ENCODE measurements around the gene WDR76. TPM values are rescaled to one million over a fixed set of nuclear protein-coding genes. Genes with fewer than 3 reads are reported as not detected.

WDR76 gene
- total and polyA plus RNA-seq, 4 donors = 2.4 to 6.2 (median 4.1) TPM

GRCh38 chr15:43871835-43872234, 45.0 kb downstream of the WDR76 start:
- Histone ChIP-seq H3K27me3 (ENCODE audit: control insufficient read depth in 3 of 3, insufficient read depth in 3 of 3, low read length in 2 of 3) (no peaks in the 10 kb centered on the region), H3K4me1 (ENCODE audit: control insufficient read depth in 5 of 5, insufficient read depth in 5 of 5, low read length in 5 of 5) (no peaks in the 10 kb centered on the region)
- 97 to 98% methylated on average over 2 of the region's 2 CpGs for WGBS, 2 donors

GRCh38 chr15:43872416-43873020, 45.7 kb downstream of the WDR76 start:
- WGBS, 2 donors = 75 to 76% methylated on average over 6 of the region's 6 CpGs
- no peaks in the 10 kb centered on the region for H3K9me3 ChIP-seq (ENCODE audit: control insufficient read depth in 4 of 4, insufficient read depth in 3 of 4, low read length in 3 of 4)
- H3K4me1 ChIP-seq (ENCODE audit: control insufficient read depth in 5 of 5, insufficient read depth in 5 of 5, low read length in 5 of 5) = no peaks in the 10 kb centered on the region
- no peaks in the 10 kb centered on the region for H3K27me3 ChIP-seq (ENCODE audit: control insufficient read depth in 3 of 3, insufficient read depth in 3 of 3, low read length in 2 of 3)
- H3K4me3 ChIP-seq = no peak overlapping the region
- ATAC-seq (ENCODE audit: insufficient read depth, low FRiP score) = no peak
- H3K36me3 ChIP-seq (ENCODE audit: control insufficient read depth in 4 of 4, insufficient read depth in 4 of 4, low read length in 4 of 4) = peaks cover 0 to 3% (median under 1%) of the 10 kb centered on the region in 4 donors
- peak overlapping the region in 1 of 2 donors; percentile 26 for H3K27ac ChIP-seq (ENCODE audit: low read depth in 1 of 2, low read length in 1 of 2)
- no peak for TF ChIP-seq CTCF (IDR thresholded peaks at IDR 0.05; ENCODE audit: control extremely low read depth, extremely low read depth)
- H3K9ac ChIP-seq (ENCODE audit: insufficient read depth in 1 of 2, low read length in 2 of 2) = no peak overlapping the region
- peak; percentile 53 to 80 (median 68) for DNase-seq

More at GRCh38 chr15:43871835-43872234, 45.0 kb downstream of the WDR76 start:
- Histone ChIP-seq H3K9me3 (ENCODE audit: control insufficient read depth in 4 of 4, insufficient read depth in 3 of 4, low read length in 3 of 4) (no peaks in the 10 kb centered on the region), H3K36me3 (ENCODE audit: control insufficient read depth in 4 of 4, insufficient read depth in 4 of 4, low read length in 4 of 4) (peaks cover 0 to 3% (median under 1%) of the 10 kb centered on the region in 4 donors), H3K9ac (ENCODE audit: insufficient read depth in 1 of 2, low read length in 2 of 2) (no peak overlapping the region), H3K4me3 (no peak overlapping the region), H3K27ac (ENCODE audit: low read depth in 1 of 2, low read length in 1 of 2) (no peak overlapping the region)
- no peak for TF ChIP-seq CTCF (IDR thresholded peaks at IDR 0.05; ENCODE audit: control extremely low read depth, extremely low read depth)
- ATAC-seq (ENCODE audit: insufficient read depth, low FRiP score) (no peak), DNase-seq (no peak)

GRCh38 chr15:43873651-43874050, 46.8 kb downstream of the WDR76 start:
- no peak for DNase-seq
- no peak overlapping the region for H3K4me3 ChIP-seq
- H3K27ac ChIP-seq (ENCODE audit: low read depth in 1 of 2, low read length in 1 of 2) = peak overlapping the region in 1 of 2 donors; percentile 56
- no peaks in the 10 kb centered on the region for H3K9me3 ChIP-seq (ENCODE audit: control insufficient read depth in 4 of 4, insufficient read depth in 3 of 4, low read length in 3 of 4)
- H3K27me3 ChIP-seq (ENCODE audit: control insufficient read depth in 3 of 3, insufficient read depth in 3 of 3, low read length in 2 of 3) = no peaks in the 10 kb centered on the region
- 97% methylated on average over 10 of the region's 10 CpGs for WGBS, 2 donors
- peaks cover 0 to 3% (median under 1%) of the 10 kb centered on the region in 4 donors for H3K36me3 ChIP-seq (ENCODE audit: control insufficient read depth in 4 of 4, insufficient read depth in 4 of 4, low read length in 4 of 4)
- ATAC-seq (ENCODE audit: insufficient read depth, low FRiP score) = no peak
- H3K9ac ChIP-seq (ENCODE audit: insufficient read depth in 1 of 2, low read length in 2 of 2) = no peak overlapping the region
- TF ChIP-seq CTCF (IDR thresholded peaks at IDR 0.05; ENCODE audit: control extremely low read depth, extremely low read depth) = no peak
- H3K4me1 ChIP-seq (ENCODE audit: control insufficient read depth in 5 of 5, insufficient read depth in 5 of 5, low read length in 5 of 5) = no peaks in the 10 kb centered on the region

DNA sequence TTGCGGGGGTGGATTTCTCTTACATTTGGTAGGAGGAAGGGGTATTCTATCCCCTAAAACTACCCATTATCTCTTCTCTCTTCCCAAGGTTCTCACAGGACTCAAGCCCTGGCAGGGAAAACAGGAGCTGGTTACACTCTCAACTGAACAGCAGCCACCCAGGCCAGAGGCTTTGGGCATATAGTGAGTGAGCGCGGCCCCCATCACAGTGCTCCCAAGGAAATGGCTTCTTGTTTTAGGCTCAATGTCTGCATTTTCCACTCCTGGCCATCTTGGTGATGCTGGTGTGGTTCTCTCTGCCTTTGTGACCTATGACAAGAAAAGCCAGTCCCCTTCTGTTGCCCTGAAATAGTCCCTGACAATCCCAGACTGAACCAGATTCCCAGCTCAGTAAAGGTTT, 50.1 kb downstream of the WDR76 start:
- Histone ChIP-seq H3K4me1 (ENCODE audit: control insufficient read depth in 5 of 5, insufficient read depth in 5 of 5, low read length in 5 of 5) (no peaks in the 10 kb centered on the region), H3K4me3 (no peak overlapping the region), H3K36me3 (ENCODE audit: control insufficient read depth in 4 of 4, insufficient read depth in 4 of 4, low read length in 4 of 4) (peaks cover 0 to 3% (median under 1%) of the 10 kb centered on the region in 4 donors), H3K27ac (ENCODE audit: low read depth in 1 of 2, low read length in 1 of 2) (peak overlapping the region in 1 of 2 donors; percentile 83), H3K9me3 (ENCODE audit: control insufficient read depth in 4 of 4, insufficient read depth in 3 of 4, low read length in 3 of 4) (no peaks in the 10 kb centered on the region), H3K27me3 (ENCODE audit: control insufficient read depth in 3 of 3, insufficient read depth in 3 of 3, low read length in 2 of 3) (no peaks in the 10 kb centered on the region), H3K9ac (ENCODE audit: insufficient read depth in 1 of 2, low read length in 2 of 2) (no peak overlapping the region)
- TF ChIP-seq CTCF (IDR thresholded peaks at IDR 0.05; ENCODE audit: control extremely low read depth, extremely low read depth) = no peak
- WGBS, 2 donors = 86 to 98% methylated on average over 3 of the region's 3 CpGs
- DNase-seq (no peak), ATAC-seq (ENCODE audit: insufficient read depth, low FRiP score) (no peak)

All from lung (tissue), 12 donors.